ENCODE data around the gene TCOF1. TPM values are rescaled to one million over a fixed set of nuclear protein-coding genes. Genes with fewer than 3 reads are reported as not detected.

The TCOF1 gene
- total and polyA plus RNA-seq, 8 donors = 21.8 to 42.6 (median 31.1) TPM

DNA sequence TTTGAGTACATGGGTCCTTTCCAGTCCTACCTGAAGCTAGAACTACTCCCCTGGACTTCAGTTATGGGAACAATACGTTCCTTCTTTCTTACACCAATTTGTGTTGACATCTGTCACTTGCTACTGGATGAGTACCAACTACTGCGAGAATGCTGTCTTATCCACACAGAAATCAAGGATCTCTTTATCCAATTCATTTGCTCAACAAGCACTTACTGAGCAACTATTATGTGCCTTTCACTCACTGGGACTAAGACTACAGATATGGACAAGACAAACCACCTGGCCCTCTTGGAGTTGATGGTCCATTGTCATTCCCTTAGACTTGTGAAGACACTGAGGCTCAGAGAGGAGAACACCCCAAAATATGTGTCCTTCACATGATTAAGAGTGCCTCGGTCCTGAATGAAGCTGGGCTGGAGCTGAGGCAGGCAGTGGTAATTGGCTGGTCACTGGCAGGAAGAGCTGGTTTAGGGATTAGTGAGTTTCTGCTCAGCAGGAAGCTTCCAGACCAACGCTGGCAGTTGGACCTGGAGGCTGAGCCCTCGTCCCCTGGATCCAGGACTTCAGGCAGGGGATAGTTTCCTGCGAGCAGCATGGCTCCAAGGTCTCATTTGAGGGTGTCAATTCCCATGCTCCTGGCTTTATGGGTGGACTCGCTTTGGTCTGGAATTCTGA is 46.3 kb upstream of the TCOF1 start:
- H3K27me3 ChIP-seq = no peaks in the 10 kb centered on the region
- ATAC-seq (no peak), DNase-seq (no peak)
- H3K27ac ChIP-seq = no peak overlapping the region
- no peaks in the 10 kb centered on the region for H3K4me1 ChIP-seq
- TF ChIP-seq, protein P1, sequence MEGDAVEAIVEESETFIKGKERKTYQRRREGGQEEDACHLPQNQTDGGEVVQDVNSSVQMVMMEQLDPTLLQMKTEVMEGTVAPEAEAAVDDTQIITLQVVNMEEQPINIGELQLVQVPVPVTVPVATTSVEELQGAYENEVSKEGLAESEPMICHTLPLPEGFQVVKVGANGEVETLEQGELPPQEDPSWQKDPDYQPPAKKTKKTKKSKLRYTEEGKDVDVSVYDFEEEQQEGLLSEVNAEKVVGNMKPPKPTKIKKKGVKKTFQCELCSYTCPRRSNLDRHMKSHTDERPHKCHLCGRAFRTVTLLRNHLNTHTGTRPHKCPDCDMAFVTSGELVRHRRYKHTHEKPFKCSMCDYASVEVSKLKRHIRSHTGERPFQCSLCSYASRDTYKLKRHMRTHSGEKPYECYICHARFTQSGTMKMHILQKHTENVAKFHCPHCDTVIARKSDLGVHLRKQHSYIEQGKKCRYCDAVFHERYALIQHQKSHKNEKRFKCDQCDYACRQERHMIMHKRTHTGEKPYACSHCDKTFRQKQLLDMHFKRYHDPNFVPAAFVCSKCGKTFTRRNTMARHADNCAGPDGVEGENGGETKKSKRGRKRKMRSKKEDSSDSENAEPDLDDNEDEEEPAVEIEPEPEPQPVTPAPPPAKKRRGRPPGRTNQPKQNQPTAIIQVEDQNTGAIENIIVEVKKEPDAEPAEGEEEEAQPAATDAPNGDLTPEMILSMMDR (IDR thresholded peaks at IDR 0.05) = no peak
- intact Hi-C loops (cut with DNase I) = no loop called here
- H3K4me3 ChIP-seq = no peak overlapping the region
- H3K9me3 ChIP-seq = no peaks in the 10 kb centered on the region
- H3K36me3 ChIP-seq = no peaks in the 10 kb centered on the region

DNA sequence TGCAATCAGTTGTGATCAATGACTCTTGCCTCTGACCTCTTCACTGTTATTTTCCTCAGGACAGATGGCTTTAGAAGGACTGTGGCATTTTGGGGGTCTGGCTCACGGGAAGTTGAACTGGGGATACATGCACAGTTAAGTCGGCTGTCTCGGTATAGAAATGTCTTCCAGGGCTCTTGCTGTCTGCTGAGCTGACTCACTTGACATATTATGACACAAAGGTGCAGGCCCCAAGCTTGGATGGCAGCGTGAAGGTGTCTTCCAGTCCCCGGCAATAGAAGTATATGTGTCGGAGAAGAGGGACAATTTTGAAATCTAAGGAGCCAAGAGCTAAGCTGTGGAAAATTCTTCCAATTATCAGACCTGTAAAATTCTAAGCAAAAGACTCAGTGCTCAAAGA is 45.0 kb upstream of the TCOF1 start:
- no peak for ATAC-seq
- no peak for DNase-seq
- H3K36me3 ChIP-seq = no peaks in the 10 kb centered on the region
- TF ChIP-seq, protein P1 (IDR thresholded peaks at IDR 0.05) = no peak
- no peak overlapping the region for H3K4me3 ChIP-seq
- intact Hi-C loops (cut with DNase I) = no loop called here
- no peaks in the 10 kb centered on the region for H3K27me3 ChIP-seq
- H3K9me3 ChIP-seq = no peaks in the 10 kb centered on the region
- no peaks in the 10 kb centered on the region for H3K4me1 ChIP-seq
- H3K27ac ChIP-seq = no peak overlapping the region

DNA sequence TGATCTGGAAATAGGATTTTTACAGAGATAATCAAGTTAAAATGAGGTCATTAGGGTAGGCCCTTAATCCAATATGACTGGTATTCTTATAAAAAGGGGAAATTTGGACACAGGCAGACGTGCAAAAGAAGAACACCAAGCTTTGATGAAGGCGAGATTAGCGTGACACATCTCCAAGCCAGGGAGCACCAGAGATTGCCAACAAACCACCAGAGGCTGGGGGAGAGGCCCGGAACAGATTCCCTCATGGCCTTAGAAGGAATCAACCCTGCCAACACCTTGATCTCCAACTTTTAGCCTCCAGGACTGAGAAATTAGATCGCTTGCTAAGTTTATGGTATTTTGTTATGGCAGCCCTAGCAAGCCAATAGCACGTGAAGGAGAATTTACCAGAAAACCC is 44.0 kb upstream of the TCOF1 start:
- Histone ChIP-seq H3K36me3 (no peaks in the 10 kb centered on the region), H3K27ac (no peak overlapping the region), H3K9me3 (no peaks in the 10 kb centered on the region), H3K4me1 (no peaks in the 10 kb centered on the region), H3K4me3 (no peak overlapping the region), H3K27me3 (no peaks in the 10 kb centered on the region)
- ATAC-seq (no peak), DNase-seq (no peak)
- intact Hi-C loops (cut with DNase I) = no loop called here
- TF ChIP-seq, protein P1 (IDR thresholded peaks at IDR 0.05) = no peak

DNA sequence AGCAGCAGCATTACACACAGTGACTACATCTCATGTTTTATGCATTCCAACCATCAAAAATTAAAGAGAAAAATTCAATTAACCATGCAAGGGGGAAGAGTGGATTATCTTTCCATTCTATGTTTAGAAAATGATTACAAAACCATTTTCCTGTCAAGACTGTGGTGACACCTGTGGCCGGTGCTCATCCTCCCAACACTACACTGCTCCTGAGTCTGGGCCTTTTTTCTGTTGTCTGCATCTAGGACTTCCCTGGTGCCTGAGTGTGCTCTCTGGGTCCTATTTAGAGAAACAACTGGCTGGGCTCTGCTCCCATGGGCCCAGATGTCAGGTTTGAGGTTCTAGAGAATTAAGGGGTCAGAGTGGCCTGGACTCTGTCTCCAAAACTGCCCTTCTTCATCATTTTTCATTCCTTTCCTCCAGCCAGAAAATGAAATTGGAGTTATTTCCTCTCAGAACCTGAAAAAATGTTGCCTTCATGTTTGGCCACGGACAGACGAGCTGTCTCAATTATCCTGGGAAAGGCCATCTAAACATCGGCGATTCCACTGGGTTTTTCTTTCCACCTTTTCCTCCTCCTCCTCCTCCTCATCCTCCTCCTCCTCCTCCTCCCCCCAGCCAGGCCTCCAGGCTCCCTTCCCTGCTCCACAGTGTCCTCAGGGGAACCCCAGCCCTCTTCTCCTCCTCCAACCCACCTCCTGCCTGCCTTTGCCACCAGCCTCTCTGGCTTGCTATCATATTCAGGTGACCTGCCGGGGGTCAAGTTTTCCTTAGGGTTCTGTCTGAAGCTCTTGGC is 43.4 kb upstream of the TCOF1 start:
- TF ChIP-seq, protein P1 (IDR thresholded peaks at IDR 0.05) = no peak
- H3K4me1 ChIP-seq = no peaks in the 10 kb centered on the region
- no peak for ATAC-seq
- intact Hi-C loops (cut with DNase I) = no loop called here
- H3K36me3 ChIP-seq = no peaks in the 10 kb centered on the region
- H3K4me3 ChIP-seq = no peak overlapping the region
- H3K9me3 ChIP-seq = no peaks in the 10 kb centered on the region
- no peaks in the 10 kb centered on the region for H3K27me3 ChIP-seq
- DNase-seq = no peak
- H3K27ac ChIP-seq = no peak overlapping the region

DNA sequence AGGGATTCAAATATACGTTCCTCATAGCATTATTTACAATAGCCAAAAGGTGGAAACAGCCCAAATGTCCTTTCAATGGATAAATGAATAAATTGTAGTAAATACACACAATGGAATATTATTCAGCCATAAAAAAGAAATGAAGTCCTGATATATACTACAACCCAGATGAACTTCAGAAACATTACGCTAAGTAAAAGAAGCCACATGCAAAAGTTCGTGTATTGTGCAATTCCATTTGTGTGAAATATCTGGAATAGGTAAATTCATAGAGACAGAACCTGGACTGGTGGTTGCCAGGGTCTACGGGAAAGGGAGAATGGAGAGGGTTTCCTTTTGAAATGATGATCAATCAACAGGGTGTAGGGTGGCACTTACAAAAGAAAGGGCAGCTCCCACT is 42.3 kb upstream of the TCOF1 start:
- ATAC-seq (no peak), DNase-seq (no peak)
- Histone ChIP-seq H3K9me3 (no peaks in the 10 kb centered on the region), H3K27ac (no peak overlapping the region), H3K27me3 (no peaks in the 10 kb centered on the region), H3K4me3 (no peak overlapping the region), H3K4me1 (no peaks in the 10 kb centered on the region), H3K36me3 (no peaks in the 10 kb centered on the region)
- intact Hi-C loops (cut with DNase I) = no loop called here
- TF ChIP-seq, protein P1 (IDR thresholded peaks at IDR 0.05) = no peak
